ENCODE results near the gene LGR4.

DNA sequence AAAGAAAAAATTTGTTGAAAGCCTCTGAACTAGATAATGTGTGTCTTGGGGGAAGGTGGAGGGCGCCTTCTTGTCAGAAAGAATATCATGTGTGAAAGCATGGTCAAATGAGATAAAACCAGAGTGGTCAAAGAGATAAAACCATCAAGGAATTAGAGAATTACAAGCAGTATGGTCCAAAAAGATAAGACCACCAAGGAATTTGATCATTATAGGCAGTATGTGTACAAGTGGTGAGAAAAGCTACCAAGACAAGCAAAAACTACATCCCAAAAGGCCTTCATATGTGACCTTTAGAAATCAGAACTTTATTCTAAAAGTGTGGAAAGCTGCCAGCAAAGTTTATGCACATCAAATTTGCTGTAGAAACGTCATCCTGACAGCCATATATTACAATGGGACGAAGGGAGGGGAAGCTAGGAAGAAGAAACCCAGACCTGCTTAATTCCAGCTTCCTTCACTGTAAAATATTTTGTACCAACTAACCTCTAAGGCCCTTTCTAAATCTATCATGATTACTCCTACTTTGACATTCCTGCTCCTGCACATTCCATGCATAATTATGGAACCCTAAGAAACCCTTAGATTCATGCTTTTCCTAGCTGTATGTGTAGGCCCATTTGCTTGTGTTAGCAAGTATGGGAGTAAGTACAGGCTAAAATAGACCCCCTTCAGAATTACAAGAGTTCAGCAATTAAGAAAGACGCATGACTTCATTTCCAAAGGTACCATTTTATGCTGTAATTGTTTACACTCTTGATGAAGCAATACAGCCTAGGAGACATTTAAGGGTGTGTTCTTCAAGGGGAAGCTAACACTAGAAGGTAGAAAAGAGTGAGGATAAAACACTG, 51.6 kb downstream of the LGR4 start:
- TF ChIP-seq, protein P1, sequence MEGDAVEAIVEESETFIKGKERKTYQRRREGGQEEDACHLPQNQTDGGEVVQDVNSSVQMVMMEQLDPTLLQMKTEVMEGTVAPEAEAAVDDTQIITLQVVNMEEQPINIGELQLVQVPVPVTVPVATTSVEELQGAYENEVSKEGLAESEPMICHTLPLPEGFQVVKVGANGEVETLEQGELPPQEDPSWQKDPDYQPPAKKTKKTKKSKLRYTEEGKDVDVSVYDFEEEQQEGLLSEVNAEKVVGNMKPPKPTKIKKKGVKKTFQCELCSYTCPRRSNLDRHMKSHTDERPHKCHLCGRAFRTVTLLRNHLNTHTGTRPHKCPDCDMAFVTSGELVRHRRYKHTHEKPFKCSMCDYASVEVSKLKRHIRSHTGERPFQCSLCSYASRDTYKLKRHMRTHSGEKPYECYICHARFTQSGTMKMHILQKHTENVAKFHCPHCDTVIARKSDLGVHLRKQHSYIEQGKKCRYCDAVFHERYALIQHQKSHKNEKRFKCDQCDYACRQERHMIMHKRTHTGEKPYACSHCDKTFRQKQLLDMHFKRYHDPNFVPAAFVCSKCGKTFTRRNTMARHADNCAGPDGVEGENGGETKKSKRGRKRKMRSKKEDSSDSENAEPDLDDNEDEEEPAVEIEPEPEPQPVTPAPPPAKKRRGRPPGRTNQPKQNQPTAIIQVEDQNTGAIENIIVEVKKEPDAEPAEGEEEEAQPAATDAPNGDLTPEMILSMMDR (IDR thresholded peaks at IDR 0.05), result no peak
- TF ChIP-seq EZH2 (IDR thresholded peaks at IDR 0.05; ENCODE audit: borderline replicate concordance, insufficient read depth, low read depth, low read length, poor library complexity, severe bottlenecking), result no peak
